Measurements from ENCODE around the gene ANKRD63.

ANKRD63 gene

DNA sequence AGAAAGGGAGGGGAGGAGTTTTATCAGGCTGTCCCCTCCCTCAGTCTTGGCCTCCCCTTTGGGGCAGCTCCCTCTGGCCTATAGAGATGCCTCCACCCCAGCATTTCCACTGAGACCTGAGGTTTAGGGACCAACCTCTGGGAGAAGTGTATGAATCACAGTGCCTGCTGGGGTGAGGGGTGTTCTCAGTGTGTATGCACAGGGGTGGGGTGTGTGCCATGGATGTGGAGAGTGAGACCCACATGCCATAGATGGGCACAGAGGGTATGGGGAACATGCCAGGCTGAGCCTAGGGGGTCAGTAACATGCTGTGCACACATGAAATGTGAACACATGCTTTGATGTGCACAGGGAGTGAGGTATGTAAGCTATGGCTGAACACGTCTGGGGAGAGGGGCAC is 12.4 kb upstream of the ANKRD63 start:
- no peak for DNase-seq

DNA sequence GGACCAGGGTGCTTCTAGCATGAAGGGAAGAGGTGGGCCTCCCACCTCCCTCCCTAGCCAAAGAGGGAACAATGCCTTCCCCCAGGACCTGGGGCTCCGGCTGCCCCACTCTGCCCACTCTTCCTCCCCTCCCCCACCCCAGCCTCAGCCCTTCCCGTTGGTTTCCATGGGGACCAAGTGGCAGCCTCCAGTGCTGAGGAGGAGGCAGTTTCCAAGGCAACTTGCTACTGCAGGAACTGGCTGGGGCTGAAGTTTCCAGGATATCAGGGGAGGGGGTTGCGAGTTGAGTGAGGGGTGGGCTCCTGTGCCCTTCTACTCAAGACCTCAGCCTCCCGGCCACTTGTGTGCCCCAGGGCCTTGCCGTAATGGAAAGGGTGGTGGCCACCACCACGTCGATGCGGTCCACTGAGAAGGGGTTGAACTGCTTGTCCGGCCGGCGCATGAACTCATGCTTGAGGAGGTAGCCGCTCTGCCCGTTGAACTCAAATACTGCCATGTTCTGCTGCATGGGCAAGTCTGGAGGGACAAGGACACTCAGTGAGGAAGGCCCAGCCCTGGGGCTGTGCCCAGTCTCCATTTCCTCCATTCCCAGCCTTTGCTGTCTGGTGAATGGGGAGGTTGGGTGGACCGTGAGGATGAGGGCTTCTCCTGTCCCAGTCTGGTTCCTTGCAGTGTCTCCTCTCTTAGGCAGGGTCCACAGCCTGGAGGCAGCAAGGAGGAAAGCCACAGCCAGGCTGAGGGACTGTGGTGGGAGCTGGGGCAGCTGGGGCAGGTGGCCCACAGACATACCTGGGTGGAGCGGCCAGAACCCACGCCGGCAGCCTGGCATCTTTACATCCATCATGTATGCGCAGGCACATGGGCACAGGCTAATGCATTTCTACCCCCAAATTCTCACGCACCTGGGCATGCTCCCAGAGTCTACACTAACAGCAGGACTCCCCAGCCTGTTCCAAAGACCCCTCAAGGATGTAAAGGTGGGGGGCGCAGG is 11.3 kb upstream of the ANKRD63 start:
- no peak for DNase-seq

DNA sequence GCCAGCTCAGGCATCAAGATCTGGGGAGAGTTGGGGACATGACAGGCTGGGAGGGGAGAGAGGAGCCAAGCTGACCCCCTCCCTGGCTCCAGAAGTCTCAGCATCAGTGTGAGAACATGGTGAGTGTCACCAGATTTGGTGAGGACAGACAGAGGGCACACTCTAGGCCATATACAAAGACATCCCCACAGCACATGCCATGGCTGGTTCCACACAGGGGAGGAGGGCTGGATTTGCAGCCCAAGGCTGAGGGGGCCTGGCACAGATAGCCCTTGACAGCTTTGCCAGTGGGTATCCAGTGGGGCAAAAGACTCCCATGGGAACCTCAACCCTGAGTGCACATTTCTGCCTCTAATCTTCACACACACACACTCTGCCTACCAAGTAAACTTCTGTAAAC is 10.1 kb upstream of the ANKRD63 start:
- no peak for DNase-seq

DNA sequence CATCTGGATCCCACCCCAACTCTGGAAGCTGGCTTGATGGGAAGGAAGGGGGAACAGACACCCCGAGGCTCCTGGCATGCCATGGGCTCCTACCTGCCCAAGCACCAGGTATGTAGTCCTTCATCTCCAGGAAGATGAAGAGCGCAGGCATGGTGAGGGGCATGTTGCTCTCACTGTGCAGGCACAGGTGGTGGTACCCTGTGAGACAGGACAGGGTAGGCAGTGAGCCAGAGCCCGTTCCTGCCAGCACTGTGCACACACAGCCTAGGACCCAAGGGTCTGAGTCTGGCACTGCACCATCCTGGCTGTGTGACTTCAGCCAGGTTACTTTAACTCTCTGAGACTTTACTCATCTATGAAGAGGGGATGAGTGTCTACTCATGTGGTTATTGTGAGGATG is 9.4 kb upstream of the ANKRD63 start:
- DNase-seq = no peak

DNA sequence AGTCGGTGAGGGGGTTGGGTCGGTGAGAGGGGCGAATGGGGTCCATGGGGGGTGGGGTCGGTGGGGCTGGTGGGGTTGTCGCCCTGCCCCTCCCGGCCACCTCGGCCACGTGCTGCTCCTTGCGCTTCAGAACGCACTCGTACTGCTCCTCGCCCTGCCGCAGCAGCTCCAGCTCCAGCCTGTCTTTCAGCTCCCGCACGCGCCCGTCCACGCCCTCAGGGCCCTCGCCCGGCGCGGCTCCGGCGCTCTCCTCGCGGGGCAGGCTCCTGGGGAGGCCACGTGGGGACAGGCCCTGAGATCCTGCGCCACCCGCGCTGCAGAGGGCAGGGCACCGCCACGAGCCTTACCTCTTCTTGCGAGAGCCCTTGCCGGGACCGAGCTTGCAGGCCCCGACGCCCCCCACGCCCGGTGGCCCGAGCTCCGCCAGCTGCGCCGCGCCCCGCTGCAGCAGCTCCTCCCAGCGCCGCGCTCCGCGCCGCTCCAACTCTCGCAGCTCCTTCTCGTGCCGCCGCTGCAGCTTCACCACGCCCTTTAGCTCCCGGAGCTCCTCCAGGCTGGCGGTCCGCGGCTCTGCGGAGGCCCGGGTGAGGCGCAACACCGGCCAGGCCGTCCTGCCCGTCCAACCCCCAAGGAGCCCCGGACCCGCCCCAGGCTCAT is 8.2 kb upstream of the ANKRD63 start:
- DNase-seq = peak; percentile 3

- DNase-seq = no peak
Measured at GRCh38 chr15:40290545-40290917, 7.7 kb upstream of the ANKRD63 start.

GRCh38 chr15:40289140-40289775 is 6.4 kb upstream of the ANKRD63 start:
- DNase-seq = no peak

DNA sequence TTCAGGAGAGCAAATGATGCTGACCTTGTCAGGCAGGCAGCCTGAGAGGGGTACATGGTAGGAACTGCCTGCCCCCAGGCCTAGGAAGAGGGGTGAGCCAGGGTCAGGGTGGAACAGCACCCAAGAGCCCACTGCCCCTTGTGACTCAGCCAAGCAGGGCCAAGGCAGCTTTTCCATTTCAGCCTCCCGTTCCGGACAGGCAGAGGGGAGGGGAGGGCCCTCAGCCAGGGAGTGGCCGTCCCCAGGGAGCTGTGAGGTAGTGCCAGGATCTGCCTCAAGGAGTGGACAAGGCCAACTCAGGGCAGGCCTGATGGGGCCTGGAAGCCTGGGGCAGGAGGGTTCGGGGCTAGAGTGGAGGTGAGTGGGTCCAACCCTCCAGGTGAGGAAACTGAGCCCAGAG is 5.1 kb upstream of the ANKRD63 start:
- no peak for DNase-seq

DNA sequence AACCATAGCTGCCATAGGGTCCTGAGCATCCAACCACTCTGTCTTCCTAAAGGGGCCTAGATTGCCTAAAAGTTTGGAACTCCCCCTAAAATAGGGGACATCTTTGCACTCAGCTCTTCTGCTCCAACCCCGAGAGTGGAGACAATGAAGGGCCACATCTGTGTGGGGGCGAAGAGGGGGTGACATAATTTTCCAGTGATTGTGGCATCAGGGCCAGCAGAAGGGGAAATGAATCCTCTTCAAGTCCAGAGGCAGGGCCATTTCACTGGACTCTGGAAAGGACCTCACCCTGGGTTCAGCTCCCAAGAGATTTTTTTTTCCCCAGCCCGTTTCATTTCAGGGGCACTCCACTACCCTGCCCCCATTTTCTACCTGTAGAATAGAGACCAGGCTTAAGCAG is 4.6 kb upstream of the ANKRD63 start:
- no peak for DNase-seq

GRCh38 chr15:40286794-40287193 is 3.9 kb upstream of the ANKRD63 start:
- no peak for DNase-seq

DNA sequence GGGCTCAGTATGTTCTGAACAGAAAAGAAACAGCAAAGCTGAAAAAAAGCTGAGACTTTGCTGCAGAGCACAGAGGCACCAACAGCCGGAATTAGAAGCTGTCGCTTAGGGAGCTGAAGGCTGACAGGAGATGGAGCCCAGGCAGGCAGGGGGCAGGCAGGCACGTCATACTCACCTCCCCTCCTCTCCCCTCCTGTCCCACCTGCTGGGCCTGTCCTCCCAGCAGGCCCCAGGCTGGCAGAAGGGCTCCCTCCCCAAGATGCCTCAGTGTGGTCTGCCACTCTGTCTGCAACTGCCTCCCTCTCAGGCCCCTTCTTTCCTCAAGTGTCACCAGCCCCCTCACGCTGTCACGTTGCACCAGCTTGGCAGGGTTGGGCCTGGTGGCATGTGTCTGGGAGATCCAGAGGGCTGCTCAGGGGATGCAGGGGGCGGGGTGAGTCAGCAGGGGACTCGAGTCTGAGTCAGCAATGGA is 3.2 kb upstream of the ANKRD63 start:
- no peak for DNase-seq

DNA sequence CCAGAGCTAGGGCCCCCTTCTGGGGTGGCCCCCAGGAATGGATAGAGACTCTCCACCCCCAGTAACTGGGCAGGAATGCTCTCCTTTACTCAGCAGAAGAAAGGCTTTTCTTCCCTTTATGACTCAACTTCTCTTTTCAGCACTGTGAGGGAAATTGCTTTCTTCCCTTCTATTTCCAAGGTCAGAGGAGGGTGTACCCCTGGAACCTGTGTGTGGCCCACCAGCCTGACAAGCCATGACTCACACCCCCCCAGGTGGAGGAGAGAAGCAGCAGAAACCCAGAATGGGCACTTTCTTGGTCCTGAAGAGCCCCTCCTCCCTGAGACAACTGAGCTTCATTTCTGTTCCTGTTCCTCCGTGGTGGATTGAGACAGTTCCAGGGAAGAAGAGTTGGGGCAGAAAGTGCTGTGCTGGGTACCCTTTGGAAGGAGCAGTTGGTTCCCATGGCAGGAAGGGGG is 2.7 kb upstream of the ANKRD63 start:
- DNase-seq = no peak

GRCh38 chr15:40285151-40285550 is 2.3 kb upstream of the ANKRD63 start:
- no peak for DNase-seq

- DNase-seq = no peak
Measured at GRCh38 chr15:40283615-40284300, 894 bp upstream of the ANKRD63 start.

GRCh38 chr15:40282147-40282868 is 556 bp downstream of the ANKRD63 start:
- no peak for DNase-seq

GRCh38 chr15:40281801-40282146 is 1.1 kb downstream of the ANKRD63 start:
- DNase-seq = no peak

GRCh38 chr15:40281057-40281800 is 1.6 kb downstream of the ANKRD63 start:
- no peak for DNase-seq

DNA sequence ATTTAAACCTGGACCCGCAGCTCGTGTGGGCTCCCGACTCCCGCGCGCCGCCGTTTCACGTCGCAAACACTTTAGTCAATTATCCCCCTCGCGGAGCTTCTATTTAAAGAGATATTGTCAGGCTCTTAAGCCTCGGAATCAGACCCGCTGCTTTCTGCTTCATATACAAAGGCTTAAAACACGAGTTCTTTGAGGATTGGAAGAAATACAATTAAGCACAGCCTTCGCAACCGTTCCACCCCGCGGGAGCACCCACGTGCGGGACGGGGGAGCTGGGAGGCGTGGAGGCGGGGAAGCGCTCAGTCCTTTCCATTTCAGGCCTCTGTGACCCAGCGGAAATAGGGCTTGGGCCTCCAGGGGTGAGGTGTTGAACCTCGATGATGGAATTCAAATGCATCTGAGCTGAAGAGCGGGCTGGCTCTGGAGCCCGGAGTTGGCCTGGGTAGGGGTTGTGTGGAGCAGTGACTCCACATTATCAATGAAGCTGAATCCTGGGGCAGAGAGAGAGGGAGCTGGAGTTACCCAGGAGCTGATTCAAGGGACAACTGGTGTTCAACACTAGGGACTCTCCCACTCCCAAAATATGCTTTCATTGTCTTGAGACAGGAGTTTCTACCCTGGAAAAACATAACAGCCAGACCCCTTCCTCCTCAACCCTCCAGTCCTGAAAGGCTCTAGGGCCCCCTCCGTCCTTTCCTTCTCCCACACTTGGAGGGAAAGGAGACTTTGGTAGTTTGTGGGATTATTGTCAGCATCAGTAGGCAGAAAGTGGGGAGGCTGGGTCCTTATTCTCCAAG is 2.4 kb downstream of the ANKRD63 start:
- DNase-seq = no peak

- DNase-seq = peak; percentile 2
Measured at GRCh38 chr15:40279437-40280141, 3.3 kb downstream of the ANKRD63 start.

DNA sequence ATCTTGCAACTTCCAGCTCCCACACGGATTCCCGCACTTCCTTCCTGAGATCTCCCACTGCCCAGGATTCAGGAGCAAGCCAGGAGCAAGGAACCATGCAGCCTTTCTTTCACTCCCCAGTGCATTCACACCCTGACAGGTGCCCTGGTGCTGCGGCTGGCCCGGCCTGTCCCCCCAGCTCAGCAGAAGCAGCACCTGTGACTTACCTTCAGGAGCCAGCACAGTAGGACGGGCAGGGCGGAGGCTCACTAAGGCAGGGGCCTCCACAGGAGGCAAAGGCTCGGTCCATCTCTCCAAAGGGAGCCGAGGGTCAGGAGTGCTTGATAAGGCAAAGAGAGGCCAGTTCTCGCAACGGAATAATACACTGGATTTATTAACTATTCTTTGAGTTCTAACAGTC is 4.8 kb downstream of the ANKRD63 start:
- DNase-seq = no peak

All from NCI-H748 treated with DMSO at 0.1 percent for 48 hours (cell line).